Ovary (tissue), 3 donors: ENCODE measurements around the gene SNX32.

ENCODE experiments used
- EP300 ChIP-seq: sonication (generic); formaldehyde crosslinking; IDR thresholded peaks from one replicate; pipeline ENCODE4 v1.6.1; 2017; ENCODE audit warnings: antibody characterized with exemption
- POLR2A ChIP-seq: fragments of 450-650 bp; IDR thresholded peaks from one replicate; pipeline ENCODE4 v1.6.1; 2017; ENCODE audit warnings: antibody characterized with exemption, mild to moderate bottlenecking, moderate library complexity
- TF ChIP-seq, protein P1 (sequence below), 3 donors: fragments of 450-650 bp in 2 of 3; fragments of 200-600 bp in 1 of 3; IDR thresholded peaks; one replicate each; pipeline versions ENCODE4 v1.5.1 to v1.8.0; 2016 to 2022; ENCODE audit warnings: antibody characterized with exemption in 3 of 3, mild to moderate bottlenecking in 1 of 3
- donor health status: DM: no; HTN: no; CAD: no.

DNA sequence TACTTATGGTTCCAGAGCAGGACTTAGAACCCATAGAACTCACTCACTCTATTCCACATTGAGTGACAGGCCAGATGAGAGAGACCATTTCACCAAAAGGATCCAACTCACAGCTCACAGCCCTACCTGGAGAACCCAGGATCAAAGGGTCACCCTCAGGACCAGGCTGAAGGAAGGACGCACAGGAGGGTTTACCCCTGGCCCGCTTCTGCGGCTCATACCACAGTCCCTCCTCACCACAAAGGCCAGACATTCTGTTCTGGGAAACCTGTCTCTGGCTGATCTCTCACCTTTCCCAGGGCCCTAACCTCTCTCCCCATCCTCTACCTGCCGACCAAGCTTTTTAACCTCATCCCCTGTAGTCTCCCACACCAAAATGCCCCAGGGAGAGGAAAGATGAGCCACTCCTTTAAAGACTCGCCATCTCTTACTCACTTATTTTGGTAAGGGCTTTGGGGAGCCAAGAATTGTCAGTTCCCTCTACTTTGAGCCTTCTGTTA, 61.8 kb downstream of the SNX32 start:
- TF ChIP-seq, protein P1, sequence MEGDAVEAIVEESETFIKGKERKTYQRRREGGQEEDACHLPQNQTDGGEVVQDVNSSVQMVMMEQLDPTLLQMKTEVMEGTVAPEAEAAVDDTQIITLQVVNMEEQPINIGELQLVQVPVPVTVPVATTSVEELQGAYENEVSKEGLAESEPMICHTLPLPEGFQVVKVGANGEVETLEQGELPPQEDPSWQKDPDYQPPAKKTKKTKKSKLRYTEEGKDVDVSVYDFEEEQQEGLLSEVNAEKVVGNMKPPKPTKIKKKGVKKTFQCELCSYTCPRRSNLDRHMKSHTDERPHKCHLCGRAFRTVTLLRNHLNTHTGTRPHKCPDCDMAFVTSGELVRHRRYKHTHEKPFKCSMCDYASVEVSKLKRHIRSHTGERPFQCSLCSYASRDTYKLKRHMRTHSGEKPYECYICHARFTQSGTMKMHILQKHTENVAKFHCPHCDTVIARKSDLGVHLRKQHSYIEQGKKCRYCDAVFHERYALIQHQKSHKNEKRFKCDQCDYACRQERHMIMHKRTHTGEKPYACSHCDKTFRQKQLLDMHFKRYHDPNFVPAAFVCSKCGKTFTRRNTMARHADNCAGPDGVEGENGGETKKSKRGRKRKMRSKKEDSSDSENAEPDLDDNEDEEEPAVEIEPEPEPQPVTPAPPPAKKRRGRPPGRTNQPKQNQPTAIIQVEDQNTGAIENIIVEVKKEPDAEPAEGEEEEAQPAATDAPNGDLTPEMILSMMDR (IDR thresholded peaks at IDR 0.05) = no peak
- no peak for TF ChIP-seq POLR2A
- TF ChIP-seq EP300 = no peak
